ENCODE measurements around the gene CAMK2A. TPM values are rescaled to one million over a fixed set of nuclear protein-coding genes. Genes with fewer than 3 reads are reported as not detected.

Gene CAMK2A
- total and polyA plus RNA-seq, 2 of the 4 experiments (the other 2 are of a cell fraction) = 0.18 to 0.19 TPM

GRCh38 chr5:150181766-150182545 is 107.6 kb downstream of the CAMK2A start:
- Histone ChIP-seq H2BK120ac (ENCODE audit: low read depth, low read length) (no peak overlapping the region; the same call in 1 of the 2 replicates), H2AK5ac (ENCODE audit: low read depth, low read length) (no peak overlapping the region; the same call in 1 of the 2 replicates), H3K4me1 (ENCODE audit: control insufficient read depth, insufficient read depth, low read length) (peaks cover 2% of the 10 kb centered on the region), H3K9ac (ENCODE audit: low read depth, low read length) (no peak overlapping the region), H2BK15ac (ENCODE audit: low read depth, low read length) (no peak overlapping the region), H2AFZ (replicated peaks; ENCODE audit: low read length, poor library complexity) (peak overlapping the region; percentile 52), H4K20me1 (ENCODE audit: insufficient read depth, low read length) (no peaks in the 10 kb centered on the region; the same call in 1 of the 2 replicates), H3K4me3 (ENCODE audit: insufficient read depth, low read depth, low read length) (no peak overlapping the region), H3K9me1 (ENCODE audit: insufficient read depth, low read length) (peaks cover 11% of the 10 kb centered on the region; the same call in 1 of the 2 replicates), H3K36me3 (ENCODE audit: control insufficient read depth, insufficient read depth, low read length) (no peaks in the 10 kb centered on the region), H3K79me1 (ENCODE audit: low read depth in 1 of 2, low read length in 2 of 2) (no peaks in the 10 kb centered on the region), H4K91ac (ENCODE audit: insufficient read depth, low read depth, low read length) (no peak overlapping the region), H4K5ac (ENCODE audit: low read depth, low read length) (no peak overlapping the region), H3K18ac (ENCODE audit: low read depth, low read length) (no peak overlapping the region), H2BK20ac (ENCODE audit: low read depth, low read length) (peak overlapping the region; percentile 18; the same call in 1 of the 2 replicates), H3K14ac (replicated peaks; ENCODE audit: low read depth, low read length) (no peak overlapping the region), H4K8ac (ENCODE audit: low read depth in 2 of 2, low read length in 2 of 2) (no peak overlapping the region), H2AK9ac (replicated peaks; ENCODE audit: low read depth, low read length, poor library complexity) (no peak overlapping the region), H3K56ac (ENCODE audit: extremely low read depth, insufficient read depth, low read length) (no peak overlapping the region), H3K23ac (ENCODE audit: low read depth, low read length) (no peak overlapping the region), H3K4ac (ENCODE audit: low read depth, low read length) (no peak overlapping the region), H2BK5ac (ENCODE audit: low read depth, low read length, poor library complexity, severe bottlenecking) (no peak overlapping the region), H3K27me3 (ENCODE audit: control insufficient read depth, insufficient read depth, low read length) (peaks cover 53% of the 10 kb centered on the region), H3K4me2 (ENCODE audit: low read depth, low read length) (no peak overlapping the region), H3K9me3 (ENCODE audit: control insufficient read depth, insufficient read depth, low read length) (no peaks in the 10 kb centered on the region), H3K27ac (ENCODE audit: insufficient read depth, low read length) (no peak overlapping the region)
- DNase-seq (peak; percentile 33), ATAC-seq (ENCODE audit: low read depth) (0 out of 2 replicates have a peak, but pooled peaks have one; percentile 6)
- no TSS peak for BruUV-seq (replicated peaks)
- intact Hi-C loops (cut with micrococcal nuclease) = no loop called here
- dilution Hi-C loops (cut with HindIII; ENCODE audit: low sequenced_read_pairs, unreplicated experiment) = no loop called here
- TF ChIP-seq NFE2L2 (IDR thresholded peaks at IDR 0.05; ENCODE audit: low read depth, low read length) = no peak
- no peak for TF ChIP-seq ELK1 (IDR thresholded peaks at IDR 0.05; ENCODE audit: borderline replicate concordance, low read depth, low read length)
- no peak for TF ChIP-seq RFX5 (IDR thresholded peaks at IDR 0.05; ENCODE audit: low read depth, low read length)
- no peak for TF ChIP-seq SMC3 (IDR thresholded peaks at IDR 0.05; ENCODE audit: low read depth, low read length)
- no peak for TF ChIP-seq POLR2A (IDR thresholded peaks at IDR 0.05; ENCODE audit: low read depth, low read length)
- TF ChIP-seq USF2 (IDR thresholded peaks at IDR 0.05; ENCODE audit: low read depth, low read length) = no peak
- TF ChIP-seq MXI1 (IDR thresholded peaks at IDR 0.05; ENCODE audit: borderline replicate concordance, low read depth, low read length) = no peak
- no peak for TF ChIP-seq BHLHE40 (IDR thresholded peaks at IDR 0.05; ENCODE audit: low read depth, low read length)
- TF ChIP-seq RCOR1 (IDR thresholded peaks at IDR 0.05; ENCODE audit: insufficient replicate concordance, low read length) = no peak
- TF ChIP-seq CTCF (conservative IDR thresholded peaks at IDR 0.05; ENCODE audit: low read depth, low read length) = no peak
- no peak for TF ChIP-seq MAZ (IDR thresholded peaks at IDR 0.05; ENCODE audit: borderline replicate concordance, low read depth, low read length)
- TF ChIP-seq FOS (IDR thresholded peaks at IDR 0.05; ENCODE audit: low read depth, low read length) = no peak
- no peak for TF ChIP-seq CEBPB (IDR thresholded peaks at IDR 0.05; ENCODE audit: low read depth, low read length)
- TF ChIP-seq MAFK (IDR thresholded peaks at IDR 0.05; ENCODE audit: low read depth, low read length) = no peak
- no peak for TF ChIP-seq CHD1 (IDR thresholded peaks at IDR 0.05; ENCODE audit: low read depth, low read length)
- POLR2A ChIA-PET (ENCODE audit: unreplicated experiment) = interaction anchor here (0.5 kb wide), 1 partner anchor 591 kb away, joined by 6 read pairs; no protein-coding TSS in a partner anchor
- CTCF ChIA-PET = no interaction called here
- WGBS, 2 experiments (ENCODE audit: extremely low coverage in 2 of 2, insufficient read length in 1 of 2) = no CpG with 5 or more reads among the region's 9 CpGs
- in situ Hi-C loops (cut with MboI; ENCODE audit: low sequenced_read_pairs) = no loop called here

Data from IMR-90 (cell line).